Mesodermal cell (in vitro differentiated cells): ENCODE results near the gene ISG20.
"Not testable (repeated sequence)": the region's sequence is repeated elsewhere in the genome, so short reads cannot be mapped to it uniquely, and the experiment has no call there.

Experiments used
- H3K27ac ChIP-seq: 2 replicates; pipeline ENCODE4 v1.7.0; 2013; ENCODE audit warnings: mild to moderate bottlenecking, low read depth, low read length, moderate library complexity; ENCODE audit not compliant: severe bottlenecking
- H3K36me3 ChIP-seq: 2 replicates; pipeline ENCODE4 v1.7.1; 2013; ENCODE audit warnings: mild to moderate bottlenecking, low read length, moderate library complexity; ENCODE audit not compliant: control insufficient read depth, insufficient read depth
- H3K4me1 ChIP-seq: one replicate; pipeline ENCODE4 v1.7.1; 2013; ENCODE audit warnings: mild to moderate bottlenecking, low read length; ENCODE audit not compliant: insufficient read depth, control insufficient read depth, poor library complexity, severe bottlenecking
- H3K4me3 ChIP-seq: 2 replicates; pipeline ENCODE4 v1.7.0; 2013; ENCODE audit warnings: low read length, control low read depth, mild to moderate bottlenecking; ENCODE audit not compliant: insufficient read depth, poor library complexity, severe bottlenecking; ENCODE audit errors: extremely low read depth
- H3K9me3 ChIP-seq: 2 replicates; pipeline ENCODE4 v1.7.1; 2013; ENCODE audit warnings: mild to moderate bottlenecking, low read length, moderate library complexity; ENCODE audit not compliant: control insufficient read depth
- WGBS, 2 experiments: methylation state at CpG; one replicate each; pipeline ENCODE4 v1.1.5; 2013; ENCODE audit warnings: missing lambda C conversion rate in 2 of 2; ENCODE audit not compliant: insufficient coverage in 2 of 2; 5-methylcytosine and 5-hydroxymethylcytosine counted together

Gene ISG20

GRCh38 chr15:88637436-88637835 is 1.4 kb upstream of the ISG20 start:
- H3K9me3 ChIP-seq, result no peaks in the 10 kb centered on the region
- WGBS, 2 experiments, result 75 to 76% methylated on average over 6 to 7 of the region's 7 CpGs
- H3K4me1 ChIP-seq, result peaks cover 32% of the 10 kb centered on the region
- H3K27ac ChIP-seq, result peak overlapping the region; percentile 96
- no peak overlapping the region for H3K4me3 ChIP-seq
- H3K36me3 ChIP-seq, result peaks cover 30% of the 10 kb centered on the region

DNA sequence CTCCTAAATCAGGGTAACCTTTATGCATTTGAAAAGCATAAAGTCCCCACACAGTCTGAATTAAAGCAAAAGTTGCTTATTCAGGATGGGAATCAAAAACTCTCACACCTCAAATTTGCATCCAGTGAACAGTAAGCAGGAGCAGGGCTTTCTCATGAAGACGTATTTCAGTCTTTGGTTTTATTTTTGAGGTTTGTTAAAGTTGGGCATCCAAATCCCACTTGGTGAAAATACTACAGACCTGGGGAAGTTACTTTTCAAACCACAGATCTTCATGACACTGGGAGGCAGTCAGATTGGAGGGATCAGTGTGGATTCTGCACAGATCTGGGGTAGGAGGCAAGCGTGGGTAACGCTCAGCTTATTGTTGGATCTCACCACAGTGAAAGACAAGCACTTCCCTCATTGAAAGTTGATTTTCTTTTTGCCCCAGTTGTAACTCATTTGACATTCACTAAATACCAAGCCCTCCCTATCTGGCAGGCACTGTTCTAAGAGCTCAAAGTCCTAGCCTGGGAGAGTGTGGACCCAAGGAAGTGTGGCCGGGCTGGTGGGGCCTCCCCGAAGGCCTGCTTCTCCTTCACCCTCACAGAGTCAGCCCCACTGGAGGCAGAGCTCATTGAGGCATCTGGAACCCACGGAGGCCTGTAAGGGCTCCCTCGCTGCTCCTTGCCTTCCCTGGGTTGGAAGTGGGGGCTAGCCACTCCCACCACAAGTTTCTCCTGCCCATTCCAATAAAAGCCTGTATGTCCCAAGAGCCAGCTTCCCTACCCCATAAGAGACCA is 783 bp upstream of the ISG20 start:
- peaks cover 32% of the 10 kb centered on the region for H3K4me1 ChIP-seq
- peaks cover 26% of the 10 kb centered on the region for H3K36me3 ChIP-seq
- no peak overlapping the region for H3K4me3 ChIP-seq
- peak overlapping the region; percentile 96 for H3K27ac ChIP-seq
- WGBS, 2 experiments, result 69 to 86% methylated on average over 3 to 6 of the region's 7 CpGs
- no peaks in the 10 kb centered on the region for H3K9me3 ChIP-seq

DNA sequence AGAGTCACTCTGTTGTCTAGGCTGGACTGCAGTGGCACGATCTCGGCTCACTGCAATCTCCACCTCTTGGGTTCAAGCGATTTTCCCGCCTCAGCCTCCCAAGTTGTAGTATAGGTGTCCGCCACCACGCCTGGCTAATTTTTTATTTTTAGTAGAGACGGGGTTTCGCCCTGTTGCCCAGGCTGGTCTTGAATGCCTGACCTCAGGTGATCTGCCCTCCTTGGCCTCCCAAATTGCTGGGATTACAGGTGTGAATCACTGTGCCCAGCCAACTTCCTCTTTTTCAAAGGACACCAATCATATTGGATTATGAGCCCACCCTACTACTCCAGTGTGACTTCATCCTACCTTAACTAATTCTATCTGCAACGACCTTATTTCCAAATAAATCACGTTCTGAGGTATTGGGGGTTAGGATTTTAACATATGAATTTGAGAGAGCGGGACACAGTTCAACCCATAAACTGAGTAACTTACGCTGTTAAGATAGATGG is 3.2 kb downstream of the ISG20 start:
- no peak overlapping the region for H3K27ac ChIP-seq
- no peaks in the 10 kb centered on the region for H3K9me3 ChIP-seq
- 91 to 92% methylated on average over 10 of the region's 12 CpGs for WGBS, 2 experiments
- H3K36me3 ChIP-seq, result no peaks in the 10 kb centered on the region
- peaks cover 22% of the 10 kb centered on the region for H3K4me1 ChIP-seq
- H3K4me3 ChIP-seq, result no peak overlapping the region

DNA sequence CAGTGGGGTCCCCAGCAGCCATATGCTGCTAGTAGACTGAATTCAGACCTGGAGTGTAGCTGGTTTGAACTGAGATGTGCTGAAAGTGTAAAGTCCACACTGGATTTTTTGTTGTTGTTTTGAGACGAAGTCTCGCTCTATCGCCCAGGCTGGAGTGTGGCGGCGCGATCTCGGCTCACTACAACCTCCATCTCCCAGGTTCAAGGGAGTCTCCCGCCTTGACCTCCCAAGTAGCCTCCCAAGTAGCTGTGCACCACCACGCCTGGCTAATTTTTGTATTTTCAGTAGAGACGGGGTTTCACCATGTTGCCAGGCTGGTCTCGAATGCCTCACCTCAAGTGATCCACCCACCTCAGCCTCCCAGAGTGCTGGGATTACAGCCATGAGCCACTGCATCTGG is 3.7 kb downstream of the ISG20 start:
- H3K27ac ChIP-seq, H3K9me3 ChIP-seq, H3K4me3 ChIP-seq, H3K36me3 ChIP-seq: not testable (repeated sequence)
- 95 to 98% methylated on average over 4 to 10 of the region's 11 CpGs for WGBS, 2 experiments
- peaks cover 17% of the 10 kb centered on the region for H3K4me1 ChIP-seq

GRCh38 chr15:88644741-88645140 is 5.9 kb downstream of the ISG20 start:
- no peak overlapping the region for H3K27ac ChIP-seq
- H3K4me3 ChIP-seq, result no peak overlapping the region
- no peaks in the 10 kb centered on the region for H3K36me3 ChIP-seq
- peaks cover 21% of the 10 kb centered on the region for H3K4me1 ChIP-seq
- WGBS, 2 experiments, result 85 to 87% methylated on average over 8 of the region's 9 CpGs
- H3K9me3 ChIP-seq, result no peaks in the 10 kb centered on the region

- Histone ChIP-seq H3K36me3 (no peaks in the 10 kb centered on the region), H3K27ac (no peak overlapping the region), H3K9me3 (no peaks in the 10 kb centered on the region), H3K4me3 (no peak overlapping the region), H3K4me1 (peaks cover 26% of the 10 kb centered on the region)
- 95 to 96% methylated on average over 13 of the region's 14 CpGs for WGBS, 2 experiments
Observed at GRCh38 chr15:88645171-88646087, 6.6 kb downstream of the ISG20 start.

- H3K9me3 ChIP-seq, result no peaks in the 10 kb centered on the region
- H3K27ac ChIP-seq, result no peak overlapping the region
- peaks cover 29% of the 10 kb centered on the region for H3K4me1 ChIP-seq
- no peaks in the 10 kb centered on the region for H3K36me3 ChIP-seq
- WGBS, 2 experiments, result no CpG with 5 or more reads among the region's 1 CpG
- H3K4me3 ChIP-seq, result no peak overlapping the region
Observed at GRCh38 chr15:88646088-88646405, 7.2 kb downstream of the ISG20 start.

DNA sequence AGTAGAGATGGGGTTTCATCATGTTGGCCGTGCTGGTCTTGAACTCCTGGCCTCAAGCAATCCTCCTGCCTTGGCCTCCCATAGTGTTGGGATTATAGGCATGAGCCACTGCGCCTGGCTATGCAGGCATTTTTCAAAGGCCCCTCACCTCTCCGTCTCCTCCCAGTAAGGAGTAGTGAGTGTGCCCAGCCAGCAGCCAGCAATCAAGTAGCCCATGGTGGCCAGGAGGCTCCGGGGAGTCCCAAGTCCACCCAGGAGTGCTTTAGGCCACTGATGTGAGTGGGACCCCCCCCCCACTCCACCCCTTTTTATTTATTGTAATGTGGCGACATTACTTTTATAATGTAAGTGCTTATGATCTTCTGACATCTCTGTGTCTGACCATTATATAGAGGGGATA is 8.1 kb downstream of the ISG20 start:
- H3K9me3 ChIP-seq, result no peaks in the 10 kb centered on the region

DNA sequence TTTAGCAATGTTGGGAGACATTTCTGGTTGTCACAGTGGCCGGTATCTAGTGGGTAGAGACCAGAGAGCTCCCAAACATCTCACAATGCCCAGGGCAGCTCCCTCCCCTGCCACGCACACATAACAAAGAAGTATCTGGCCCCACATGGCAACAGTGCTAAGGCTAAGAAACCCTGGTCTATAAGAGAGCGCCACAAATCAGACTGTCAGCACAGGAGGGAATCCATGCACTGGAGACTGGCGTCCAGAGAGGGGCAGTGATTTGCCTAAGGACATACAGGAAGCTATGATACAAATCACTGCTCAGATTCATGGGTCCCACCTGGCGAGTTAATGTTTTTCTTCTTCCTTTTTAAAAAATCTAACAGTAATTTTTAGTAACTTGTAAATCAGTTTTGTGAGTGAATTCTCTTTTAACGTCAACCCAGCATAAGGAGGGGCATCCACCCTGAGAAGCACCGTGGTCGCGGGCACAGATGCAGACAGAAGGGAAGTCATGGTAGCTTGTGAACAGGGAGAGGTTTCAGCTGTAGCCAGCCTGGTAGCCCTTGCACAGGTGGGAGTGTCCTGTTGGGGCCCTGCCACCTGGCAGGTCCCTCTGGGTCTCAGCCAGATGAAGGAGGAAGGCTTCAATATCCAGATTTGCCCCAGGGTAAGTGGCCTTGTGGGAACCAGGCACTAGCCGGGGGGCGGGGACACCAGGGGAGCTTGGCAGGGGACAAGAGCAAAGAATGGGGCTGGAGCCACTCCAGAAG is 8.7 kb downstream of the ISG20 start:
- 86 to 90% methylated on average over 7 to 8 of the region's 11 CpGs for WGBS, 2 experiments
- no peaks in the 10 kb centered on the region for H3K9me3 ChIP-seq
- H3K4me1 ChIP-seq, result peaks cover 33% of the 10 kb centered on the region
- no peak overlapping the region for H3K4me3 ChIP-seq
- H3K36me3 ChIP-seq, result no peaks in the 10 kb centered on the region
- no peak overlapping the region for H3K27ac ChIP-seq

More for the DNA sequence above, 8.1 kb downstream of the ISG20 start:
- Histone ChIP-seq H3K27ac (no peak overlapping the region), H3K36me3 (no peaks in the 10 kb centered on the region), H3K4me1 (peaks cover 33% of the 10 kb centered on the region), H3K4me3 (no peak overlapping the region)
- 100% methylated on average over 1 of the region's 5 CpGs; no CpG with 5 or more reads in 1 of the 2 experiments for WGBS, 2 experiments

DNA sequence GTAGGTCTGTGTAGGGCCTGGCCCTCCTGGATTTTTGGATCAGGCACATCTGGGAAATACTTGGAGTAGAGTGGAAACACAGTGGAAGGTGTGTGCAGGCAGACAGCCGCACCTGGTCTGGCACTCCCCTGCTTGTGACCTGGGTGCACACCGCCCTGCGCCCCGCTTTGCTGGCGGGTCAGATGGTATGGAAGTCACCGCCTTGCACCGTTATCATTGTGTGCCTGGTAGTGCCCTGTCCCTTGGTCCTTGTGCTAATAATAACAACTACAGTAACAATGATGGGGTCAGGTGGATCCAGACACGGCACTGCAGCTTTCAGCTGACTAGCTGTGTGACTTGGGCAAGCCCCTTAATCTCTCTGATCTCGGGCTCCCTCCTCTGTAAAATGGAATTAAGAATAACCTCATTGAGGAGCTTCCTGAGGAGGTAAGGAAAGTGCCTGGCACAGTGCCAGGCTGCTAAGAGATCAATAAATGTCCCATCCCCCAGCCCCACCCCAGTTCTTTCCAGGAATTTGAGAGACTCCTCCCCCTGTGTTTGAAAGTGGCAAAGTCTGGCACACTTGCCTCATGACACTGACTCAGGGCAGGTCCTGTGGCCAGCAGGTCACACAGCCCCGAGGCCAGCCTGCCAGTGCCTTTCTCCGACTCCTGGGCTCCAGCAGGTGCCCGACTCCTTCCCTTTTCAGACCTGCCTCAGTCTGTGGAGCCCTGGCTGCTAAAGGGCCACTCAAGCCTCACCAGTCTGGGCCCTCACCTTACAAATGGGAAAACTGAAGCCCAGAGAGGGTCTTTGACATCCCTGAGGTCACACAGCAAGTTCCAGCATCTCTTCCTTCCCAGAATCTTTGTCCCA is 9.8 kb downstream of the ISG20 start:
- H3K36me3 ChIP-seq, result no peaks in the 10 kb centered on the region
- H3K4me1 ChIP-seq, result peaks cover 35% of the 10 kb centered on the region
- peak overlapping the region; percentile 93 for H3K27ac ChIP-seq
- 80 to 98% methylated on average over 5 to 10 of the region's 12 CpGs for WGBS, 2 experiments
- no peaks in the 10 kb centered on the region for H3K9me3 ChIP-seq
- no peak overlapping the region for H3K4me3 ChIP-seq
